Spleen (tissue), 11 donors: ENCODE results near the gene ELF4. TPM values are rescaled to one million over a fixed set of nuclear protein-coding genes. Genes with fewer than 3 reads are reported as not detected.

Experiments used
- DNase-seq: peaks from one replicate; pipeline ENCODE4 v3.0.0-alpha.2; 2020
- H3K27ac ChIP-seq, 8 donors: fragments of 200-600 bp; sonication (generic) in 7 of 8; 1 replicate in 4 of 8; 2 replicates in 4 of 8; pipeline versions ENCODE4 v1.5.0 to v1.8.0; 2016 to 2021; ENCODE audit warnings: inconsistent platforms in 4 of 8, mild to moderate bottlenecking in 4 of 8, moderate library complexity in 1 of 8
- H3K27me3 ChIP-seq, 7 donors: fragments of 200-600 bp; sonication (generic) in 6 of 7; replicated peaks in 1 of 7; 1 replicate in 4 of 7; 2 replicates in 3 of 7; pipeline versions ENCODE4 v1.5.0 to v1.8.0; 2016 to 2021; ENCODE audit warnings: inconsistent platforms in 3 of 7, mild to moderate bottlenecking in 1 of 7
- H3K36me3 ChIP-seq, 6 donors: fragments of 200-600 bp; sonication (generic) in 5 of 6; 1 replicate in 4 of 6; 2 replicates in 2 of 6; pipeline versions ENCODE4 v1.5.0 to v1.8.0; 2016 to 2021; ENCODE audit warnings: inconsistent platforms in 2 of 6
- H3K4me1 ChIP-seq, 6 donors: fragments of 200-600 bp; sonication (generic) in 5 of 6; 1 replicate in 3 of 6; 2 replicates in 3 of 6; pipeline versions ENCODE4 v1.5.0 to v1.8.0; 2016 to 2021; ENCODE audit warnings: inconsistent platforms in 3 of 6
- H3K4me3 ChIP-seq, 8 donors: fragments of 200-600 bp; sonication (generic) in 7 of 8; 1 replicate in 4 of 8; 2 replicates in 4 of 8; pipeline versions ENCODE4 v1.5.0 to v1.8.0; 2016 to 2021; ENCODE audit warnings: inconsistent platforms in 4 of 8, mild to moderate bottlenecking in 4 of 8, moderate library complexity in 2 of 8
- H3K9me3 ChIP-seq, 8 donors: fragments of 200-600 bp; sonication (generic) in 7 of 8; 1 replicate in 4 of 8; 2 replicates in 4 of 8; pipeline versions ENCODE4 v1.5.0 to v1.8.0; 2016 to 2021; ENCODE audit warnings: inconsistent platforms in 4 of 8
- CTCF ChIP-seq, 11 experiments: fragments of 200-600 bp in 7 of 11; fragments of 450-650 bp in 4 of 11; sonication (generic) in 4 of 11; IDR thresholded peaks in 8 of 11; conservative IDR thresholded peaks in 3 of 11; 1 replicate in 7 of 11; 2 replicates in 4 of 11; pipeline versions ENCODE4 v1.4.0 to v1.8.0; 2016 to 2021; ENCODE audit warnings: antibody characterized with exemption in 11 of 11, inconsistent platforms in 4 of 11, mild to moderate bottlenecking in 1 of 11
- POLR2A ChIP-seq, 3 donors: fragments of 450-650 bp; IDR thresholded peaks; one replicate each; pipeline ENCODE4 v1.5.1; 2017; ENCODE audit warnings: antibody characterized with exemption in 3 of 3, mild to moderate bottlenecking in 1 of 3
- POLR2AphosphoS5 ChIP-seq, 3 donors: sonication (generic); formaldehyde crosslinking; IDR thresholded peaks; one replicate each; pipeline ENCODE4 v1.5.1; 2017; ENCODE audit warnings: antibody characterized with exemption in 3 of 3
- WGBS, 5 donors: extraction: QIAGEN DNeasy Blood & Tissue Kit in 3 of 5; methylation state at CpG; one replicate each; pipeline versions ENCODE4 v1.1.5 to v1.1.7; 2013 to 2018; 5-methylcytosine and 5-hydroxymethylcytosine counted together
- intact Hi-C: fragments of 100-400 bp; cut with DNase I; formaldehyde crosslinking; loops from one replicate; pipeline ENCODE4 v1.15.0; 2023; ENCODE audit warnings: low total_unique reads
- polyA plus RNA-seq, 3 donors: library from polyadenylated mRNA; stranded (reverse); fragments of 200-250 nt; gene quantifications; one replicate each; pipeline ENCODE4 v1.2.1, GENCODE V29; 2013
- total RNA-seq, 7 donors: library from RNA; depleted of rRNA in 3 of 7; stranded (reverse); fragments of >200 nt in 3 of 7; fragmentation: NEBNext Ultra II Directional in 4 of 7; extraction: Animal tissue kit (Norgen Biotek cat#: 25700) in 4 of 7; gene quantifications; one replicate each; pipeline versions ENCODE4 v1.1.0 to v1.2.1, GENCODE V29; 2016 to 2021
- donor health status: healthy with polysubstance abuse.
- donor health status: DM: no; HTN: no; CAD: no; lungs with moderate emphysema.
- donor health status: DM: no; HTN: no; CAD: no.
- donor health status: Bipolar disorder and iron deficiency.
- donor health status: healthy.
- donor health status: DM: no; HTN: no; CAD: no.
- donor health status: DM: yes; HTN: yes; CAD: no.

The ELF4 gene
- total and polyA plus RNA-seq, 10 donors = 6.4 to 35.3 (median 30.4) TPM

GRCh38 chrX:130032552-130032951 lies 77.7 kb downstream of the ELF4 start:
- Histone ChIP-seq H3K36me3 (peaks cover 0 to 97% (median 16%) of the 10 kb centered on the region in 6 donors), H3K27me3 (no peaks in the 10 kb centered on the region), H3K27ac (no peak overlapping the region), H3K4me1 (no peaks in the 10 kb centered on the region), H3K9me3 (no peaks in the 10 kb centered on the region), H3K4me3 (no peak overlapping the region)
- no peak for TF ChIP-seq POLR2A (IDR thresholded peaks at IDR 0.05)
- TF ChIP-seq POLR2AphosphoS5 (IDR thresholded peaks at IDR 0.05) = no peak
- no peak for TF ChIP-seq CTCF (IDR thresholded peaks at IDR 0.05 in 8 of 11, conservative IDR thresholded peaks at IDR 0.05 in 3 of 11)
- DNase-seq = no peak
- WGBS, 5 donors = 71 to 95% (median 88%) methylated on average over 3 of the region's 3 CpGs
- intact Hi-C loops = no loop called here

GRCh38 chrX:130030826-130031225 lies 79.5 kb downstream of the ELF4 start:
- H3K27ac ChIP-seq = no peak overlapping the region
- TF ChIP-seq POLR2AphosphoS5 (IDR thresholded peaks at IDR 0.05) (no peak), POLR2A (IDR thresholded peaks at IDR 0.05) (no peak), CTCF (IDR thresholded peaks at IDR 0.05 in 8 of 11, conservative IDR thresholded peaks at IDR 0.05 in 3 of 11) (no peak)
- 76 to 87% (median 83%) methylated on average over 3 to 4 of the region's 4 CpGs for WGBS, 5 donors
- H3K4me1 ChIP-seq = no peaks in the 10 kb centered on the region
- no peak overlapping the region for H3K4me3 ChIP-seq
- no peaks in the 10 kb centered on the region for H3K27me3 ChIP-seq
- no peaks in the 10 kb centered on the region for H3K9me3 ChIP-seq
- H3K36me3 ChIP-seq = peaks cover 0 to 97% (median 15%) of the 10 kb centered on the region in 6 donors
- intact Hi-C loops = no loop called here
- no peak for DNase-seq

- intact Hi-C loops = no loop called here
- Histone ChIP-seq H3K27me3 (no peaks in the 10 kb centered on the region), H3K4me3 (no peak overlapping the region), H3K9me3 (no peaks in the 10 kb centered on the region), H3K4me1 (peaks cover 0 to 17% (median 8%) of the 10 kb centered on the region in 6 donors), H3K27ac (no peak overlapping the region), H3K36me3 (peaks cover 0 to 84% (median 13%) of the 10 kb centered on the region in 6 donors)
- DNase-seq = peak; percentile 86
- 45 to 77% (median 60%) methylated on average over 4 to 5 of the region's 5 CpGs for WGBS, 5 donors
- TF ChIP-seq POLR2A (IDR thresholded peaks at IDR 0.05) = no peak
- peak; percentile 38 to 80 (median 71) for TF ChIP-seq CTCF (IDR thresholded peaks at IDR 0.05 in 8 of 11, conservative IDR thresholded peaks at IDR 0.05 in 3 of 11)
Measured at GRCh38 chrX:130028196-130028595, 82.1 kb downstream of the ELF4 start.

- Histone ChIP-seq H3K9me3 (no peaks in the 10 kb centered on the region), H3K27ac (no peak overlapping the region), H3K4me1 (peaks cover 0 to 17% (median 8%) of the 10 kb centered on the region in 6 donors), H3K4me3 (no peak overlapping the region), H3K27me3 (no peaks in the 10 kb centered on the region), H3K36me3 (peaks cover 0 to 84% (median 13%) of the 10 kb centered on the region in 6 donors)
- intact Hi-C loops = no loop called here
- DNase-seq = no peak
- no peak for TF ChIP-seq POLR2AphosphoS5 (IDR thresholded peaks at IDR 0.05)
- TF ChIP-seq POLR2A (IDR thresholded peaks at IDR 0.05) = no peak
- TF ChIP-seq CTCF (IDR thresholded peaks at IDR 0.05 in 8 of 11, conservative IDR thresholded peaks at IDR 0.05 in 3 of 11) = no peak
- WGBS, 5 donors = 76 to 95% (median 82%) methylated on average over 4 of the region's 4 CpGs
Measured at GRCh38 chrX:130027569-130027968, 82.7 kb downstream of the ELF4 start.
